Cardiac muscle cell (in vitro differentiated cells and primary cell): Measurements from ENCODE around the gene BMPR1B. TPM values are rescaled to one million over a fixed set of nuclear protein-coding genes. Genes with fewer than 3 reads are reported as not detected.

ENCODE experiments used
- DNase-seq, 2 donors: peaks; one replicate each; pipeline versions ENCODE4 v3.0.0 to v3.0.0-alpha.2; 2010 to 2017; ENCODE audit warnings: low read depth in 1 of 2, low spot score in 1 of 2
- H3K27ac ChIP-seq: fragments of 200-600 bp; sonication (generic); 2 replicates; pipeline ENCODE4 v1.5.1; 2016
- H3K27me3 ChIP-seq: fragments of 200-600 bp; sonication (generic); 2 replicates; pipeline ENCODE4 v1.6.0; 2016; ENCODE audit warnings: control low read depth
- H3K36me3 ChIP-seq: fragments of 200-600 bp; sonication (generic); 2 replicates; pipeline ENCODE4 v1.5.1; 2016; ENCODE audit warnings: control low read depth
- H3K4me1 ChIP-seq: fragments of 200-600 bp; sonication (generic); 2 replicates; pipeline ENCODE4 v1.8.1; 2017; ENCODE audit warnings: low read depth, mild to moderate bottlenecking, mixed run types
- H3K4me3 ChIP-seq: fragments of 200-600 bp; sonication (generic); 2 replicates; pipeline ENCODE4 v1.5.1; 2016; ENCODE audit warnings: mild to moderate bottlenecking
- H3K9me3 ChIP-seq: fragments of 200-600 bp; sonication (generic); 2 replicates; pipeline ENCODE4 v1.5.1; 2017; ENCODE audit warnings: low read depth, mild to moderate bottlenecking, control low read depth
- CTCF ChIP-seq: IDR thresholded peaks from 2 replicates; pipeline ENCODE4 v1.5.1; 2012; ENCODE audit warnings: low read depth, mild to moderate bottlenecking, low read length
- polyA plus RNA-seq: library from polyadenylated mRNA; unstranded; fragments of >200 nt; fragmentation: Nextera tagmentation; extraction: Ambion mirVana; gene quantifications from 2 replicates; pipeline ENCODE4 v1.2.1, GENCODE V29; 2016
- total RNA-seq: library from RNA; depleted of rRNA; stranded (reverse); fragments of >200 nt; gene quantifications from 2 replicates; pipeline ENCODE4 v1.2.3, GENCODE V29; 2016

Gene BMPR1B
- total and polyA plus RNA-seq, 2 experiments from 2014 or later = 0.53 to 1.8 TPM

GRCh38 chr4:94911106-94911505 is 153.4 kb downstream of the BMPR1B start:
- Histone ChIP-seq H3K27me3 (no peaks in the 10 kb centered on the region), H3K4me3 (no peak overlapping the region), H3K36me3 (no peaks in the 10 kb centered on the region), H3K4me1 (no peaks in the 10 kb centered on the region), H3K9me3 (no peaks in the 10 kb centered on the region), H3K27ac (no peak overlapping the region)
- no peak for DNase-seq
- no peak for TF ChIP-seq CTCF

- no peak for TF ChIP-seq CTCF
- no peak for DNase-seq
- Histone ChIP-seq H3K9me3 (no peaks in the 10 kb centered on the region), H3K4me1 (no peaks in the 10 kb centered on the region), H3K36me3 (no peaks in the 10 kb centered on the region), H3K27me3 (no peaks in the 10 kb centered on the region), H3K27ac (no peak overlapping the region), H3K4me3 (no peak overlapping the region)
Measured at GRCh38 chr4:94912606-94913005, 154.9 kb downstream of the BMPR1B start.

GRCh38 chr4:94913316-94913715 is 155.6 kb downstream of the BMPR1B start:
- H3K36me3 ChIP-seq = no peaks in the 10 kb centered on the region
- TF ChIP-seq CTCF = no peak
- no peak for DNase-seq
- H3K4me1 ChIP-seq = no peaks in the 10 kb centered on the region
- H3K4me3 ChIP-seq = no peak overlapping the region
- H3K27ac ChIP-seq = no peak overlapping the region
- H3K27me3 ChIP-seq = no peaks in the 10 kb centered on the region
- no peaks in the 10 kb centered on the region for H3K9me3 ChIP-seq

- H3K27ac ChIP-seq = no peak overlapping the region
- H3K9me3 ChIP-seq = no peaks in the 10 kb centered on the region
Measured at GRCh38 chr4:94917146-94917545, 159.4 kb downstream of the BMPR1B start.

GRCh38 chr4:94918543-94918942 is 160.8 kb downstream of the BMPR1B start:
- H3K36me3 ChIP-seq = no peaks in the 10 kb centered on the region
- no peak overlapping the region for H3K27ac ChIP-seq
- no peak overlapping the region for H3K4me3 ChIP-seq
- no peak for DNase-seq
- H3K27me3 ChIP-seq = no peaks in the 10 kb centered on the region
- TF ChIP-seq CTCF = no peak
- no peaks in the 10 kb centered on the region for H3K4me1 ChIP-seq
- no peaks in the 10 kb centered on the region for H3K9me3 ChIP-seq

More at GRCh38 chr4:94917146-94917545, 159.4 kb downstream of the BMPR1B start:
- H3K4me1 ChIP-seq = no peaks in the 10 kb centered on the region
- H3K27me3 ChIP-seq = no peaks in the 10 kb centered on the region
- TF ChIP-seq CTCF = no peak
- no peak for DNase-seq
- no peaks in the 10 kb centered on the region for H3K36me3 ChIP-seq
- no peak overlapping the region for H3K4me3 ChIP-seq

GRCh38 chr4:94920369-94920768 is 162.6 kb downstream of the BMPR1B start:
- no peaks in the 10 kb centered on the region for H3K27me3 ChIP-seq
- H3K36me3 ChIP-seq = no peaks in the 10 kb centered on the region
- TF ChIP-seq CTCF = no peak
- H3K4me1 ChIP-seq = no peaks in the 10 kb centered on the region
- DNase-seq = peak in 1 of 2 donors; percentile 14
- no peaks in the 10 kb centered on the region for H3K9me3 ChIP-seq
- H3K4me3 ChIP-seq = no peak overlapping the region
- H3K27ac ChIP-seq = no peak overlapping the region
